Lung (tissue), 12 donors: ENCODE measurements around the gene PKP3. TPM values are rescaled to one million over a fixed set of nuclear protein-coding genes. Genes with fewer than 3 reads are reported as not detected.

Source experiments
- ATAC-seq: fragments of 200-7000 bp; cut with Tn5 transposase; one replicate; pipeline ENCODE4 v1.9.1; 2020; ENCODE audit warnings: moderate number of reproducible peaks; ENCODE audit not compliant: insufficient read depth, low FRiP score
- DNase-seq, 3 donors: peaks; one replicate each; pipeline ENCODE4 v3.0.0-alpha.2; 2013 to 2017
- H3K27ac ChIP-seq, 2 donors: one replicate each; pipeline ENCODE4 v1.5.1; 2013; ENCODE audit warnings: mild to moderate bottlenecking in 2 of 2, moderate library complexity in 2 of 2, control low read depth in 1 of 2, inconsistent platforms in 1 of 2, low read depth in 1 of 2, low read length in 1 of 2
- H3K27me3 ChIP-seq, 3 donors: one replicate each; pipeline ENCODE4 v1.5.1; 2013; ENCODE audit warnings: low read length in 2 of 3; ENCODE audit not compliant: control insufficient read depth in 3 of 3, insufficient read depth in 3 of 3
- H3K36me3 ChIP-seq, 4 donors: one replicate each; pipeline ENCODE4 v1.5.1; 2013; ENCODE audit warnings: low read length in 4 of 4, mild to moderate bottlenecking in 1 of 4, moderate library complexity in 1 of 4; ENCODE audit not compliant: control insufficient read depth in 4 of 4, insufficient read depth in 4 of 4
- H3K4me1 ChIP-seq, 5 donors: one replicate each; pipeline ENCODE4 v1.5.1; 2013; ENCODE audit warnings: low read length in 5 of 5, mild to moderate bottlenecking in 2 of 5, moderate library complexity in 1 of 5; ENCODE audit not compliant: control insufficient read depth in 5 of 5, insufficient read depth in 5 of 5
- H3K4me3 ChIP-seq: one replicate; pipeline ENCODE4 v1.5.1; 2013; ENCODE audit warnings: mild to moderate bottlenecking, control low read depth, moderate library complexity
- H3K9ac ChIP-seq, 2 donors: one replicate each; pipeline ENCODE4 v1.5.1; 2013; ENCODE audit warnings: low read length in 2 of 2, control low read depth in 1 of 2; ENCODE audit not compliant: insufficient read depth in 1 of 2
- H3K9me3 ChIP-seq, 4 donors: one replicate each; pipeline ENCODE4 v1.5.1; 2013; ENCODE audit warnings: low read length in 3 of 4, mild to moderate bottlenecking in 1 of 4, moderate library complexity in 1 of 4; ENCODE audit not compliant: control insufficient read depth in 4 of 4, insufficient read depth in 3 of 4
- WGBS, 2 donors: extraction: QIAGEN DNeasy Blood & Tissue Kit; methylation state at CpG; one replicate each; pipeline ENCODE4 v1.1.7; 2013; 5-methylcytosine and 5-hydroxymethylcytosine counted together
- polyA plus RNA-seq, 2 donors: library from polyadenylated mRNA; stranded (reverse); fragments of 200-250 nt; gene quantifications; one replicate each; pipeline ENCODE4 v1.2.1, GENCODE V29; 2013
- total RNA-seq, 2 donors: library from RNA; depleted of rRNA in 1 of 2; stranded (reverse); fragments of >200 nt in 1 of 2; gene quantifications; one replicate each; pipeline ENCODE4 v1.2.1, GENCODE V29; 2014 to 2021
- TF ChIP-seq, protein P1 (sequence below): IDR thresholded peaks from 2 replicates; pipeline ENCODE4 v1.5.1; 2012; ENCODE audit warnings: mild to moderate bottlenecking; ENCODE audit errors: control extremely low read depth, extremely low read depth
- donor health status: control.
- donor health status: control.
- donor health status: Bipolar disorder and iron deficiency.
- donor health status: healthy.
- donor health status: DM: yes; HTN: yes; CAD: no.

The PKP3 gene
- total and polyA plus RNA-seq, 4 donors = 15.7 to 63.1 (median 40.3) TPM

DNA sequence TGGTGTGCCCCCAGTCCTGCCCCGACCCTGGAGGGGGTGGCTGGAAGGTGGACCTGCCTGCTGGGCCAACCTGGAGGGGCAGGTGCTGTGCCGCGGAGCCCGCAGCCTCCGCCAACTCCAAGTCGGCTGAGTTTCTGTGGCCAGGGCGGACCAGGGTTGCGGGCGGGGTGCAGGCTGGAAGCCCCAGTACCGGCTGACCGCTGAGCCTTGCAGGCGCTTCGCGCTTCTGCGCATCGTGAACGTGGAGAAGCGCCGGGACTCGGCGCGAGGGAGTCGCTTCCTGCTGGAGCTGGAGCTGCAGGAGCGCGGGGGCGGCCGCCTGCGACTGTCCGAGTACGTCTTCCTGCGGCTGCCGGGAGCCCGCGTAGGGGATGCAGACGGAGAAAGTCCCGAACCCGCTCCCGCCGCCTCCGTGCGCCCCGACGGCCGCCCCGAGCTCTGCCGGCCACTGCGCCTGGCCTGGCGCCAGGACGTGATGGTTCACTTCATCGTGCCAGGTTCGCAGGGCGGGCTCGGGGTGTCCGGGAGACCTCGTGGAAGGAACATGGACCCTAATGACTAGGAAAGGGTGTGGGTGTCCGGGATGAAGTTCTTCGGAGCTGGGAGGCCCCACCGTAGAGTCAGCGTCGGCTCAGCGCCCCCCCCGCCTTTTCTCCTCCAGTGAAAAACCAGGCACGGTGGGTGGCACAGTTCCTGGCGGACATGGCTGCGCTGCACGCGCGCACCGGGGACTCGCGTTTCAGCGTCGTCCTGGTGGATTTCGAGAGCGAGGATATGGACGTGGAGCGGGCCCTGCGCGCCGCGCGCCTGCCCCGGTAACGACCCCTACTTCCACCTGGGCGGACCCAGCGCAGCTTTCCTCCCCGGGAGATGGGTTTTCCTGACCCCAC is 14.6 kb upstream of the PKP3 start:
- H3K9ac ChIP-seq = no peak overlapping the region
- no peak overlapping the region for H3K4me3 ChIP-seq
- DNase-seq (no peak), ATAC-seq (no peak)
- TF ChIP-seq, protein P1, sequence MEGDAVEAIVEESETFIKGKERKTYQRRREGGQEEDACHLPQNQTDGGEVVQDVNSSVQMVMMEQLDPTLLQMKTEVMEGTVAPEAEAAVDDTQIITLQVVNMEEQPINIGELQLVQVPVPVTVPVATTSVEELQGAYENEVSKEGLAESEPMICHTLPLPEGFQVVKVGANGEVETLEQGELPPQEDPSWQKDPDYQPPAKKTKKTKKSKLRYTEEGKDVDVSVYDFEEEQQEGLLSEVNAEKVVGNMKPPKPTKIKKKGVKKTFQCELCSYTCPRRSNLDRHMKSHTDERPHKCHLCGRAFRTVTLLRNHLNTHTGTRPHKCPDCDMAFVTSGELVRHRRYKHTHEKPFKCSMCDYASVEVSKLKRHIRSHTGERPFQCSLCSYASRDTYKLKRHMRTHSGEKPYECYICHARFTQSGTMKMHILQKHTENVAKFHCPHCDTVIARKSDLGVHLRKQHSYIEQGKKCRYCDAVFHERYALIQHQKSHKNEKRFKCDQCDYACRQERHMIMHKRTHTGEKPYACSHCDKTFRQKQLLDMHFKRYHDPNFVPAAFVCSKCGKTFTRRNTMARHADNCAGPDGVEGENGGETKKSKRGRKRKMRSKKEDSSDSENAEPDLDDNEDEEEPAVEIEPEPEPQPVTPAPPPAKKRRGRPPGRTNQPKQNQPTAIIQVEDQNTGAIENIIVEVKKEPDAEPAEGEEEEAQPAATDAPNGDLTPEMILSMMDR = no peak
- H3K27ac ChIP-seq = no peak overlapping the region
- no peaks in the 10 kb centered on the region for H3K27me3 ChIP-seq
- no peaks in the 10 kb centered on the region for H3K9me3 ChIP-seq
- no peaks in the 10 kb centered on the region for H3K4me1 ChIP-seq
- peaks cover 0 to 8% (median 0%) of the 10 kb centered on the region in 4 donors for H3K36me3 ChIP-seq
- WGBS, 2 donors = 93 to 95% methylated on average over 87 of the region's 87 CpGs

DNA sequence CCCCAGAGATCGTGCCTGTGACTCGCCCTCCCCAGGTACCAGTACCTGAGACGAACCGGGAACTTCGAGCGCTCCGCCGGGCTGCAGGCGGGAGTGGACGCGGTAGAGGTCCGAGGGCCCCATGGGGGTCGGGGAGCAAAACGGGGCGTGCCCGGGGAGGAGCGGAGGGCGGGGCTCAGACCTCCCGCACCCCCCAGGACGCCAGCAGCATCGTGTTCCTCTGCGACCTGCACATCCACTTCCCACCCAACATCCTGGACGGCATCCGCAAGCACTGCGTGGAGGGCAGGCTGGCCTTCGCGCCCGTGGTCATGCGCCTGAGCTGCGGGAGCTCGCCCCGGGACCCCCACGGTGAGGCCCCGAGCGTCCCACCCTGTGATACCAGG is 13.9 kb upstream of the PKP3 start:
- ATAC-seq (no peak), DNase-seq (no peak)
- 96 to 97% methylated on average over 30 to 35 of the region's 35 CpGs for WGBS, 2 donors
- peaks cover 0 to 8% (median 0%) of the 10 kb centered on the region in 4 donors for H3K36me3 ChIP-seq
- no peaks in the 10 kb centered on the region for H3K9me3 ChIP-seq
- no peaks in the 10 kb centered on the region for H3K27me3 ChIP-seq
- TF ChIP-seq, protein P1 = no peak
- H3K4me1 ChIP-seq = no peaks in the 10 kb centered on the region
- no peak overlapping the region for H3K4me3 ChIP-seq
- H3K27ac ChIP-seq = no peak overlapping the region
- no peak overlapping the region for H3K9ac ChIP-seq

DNA sequence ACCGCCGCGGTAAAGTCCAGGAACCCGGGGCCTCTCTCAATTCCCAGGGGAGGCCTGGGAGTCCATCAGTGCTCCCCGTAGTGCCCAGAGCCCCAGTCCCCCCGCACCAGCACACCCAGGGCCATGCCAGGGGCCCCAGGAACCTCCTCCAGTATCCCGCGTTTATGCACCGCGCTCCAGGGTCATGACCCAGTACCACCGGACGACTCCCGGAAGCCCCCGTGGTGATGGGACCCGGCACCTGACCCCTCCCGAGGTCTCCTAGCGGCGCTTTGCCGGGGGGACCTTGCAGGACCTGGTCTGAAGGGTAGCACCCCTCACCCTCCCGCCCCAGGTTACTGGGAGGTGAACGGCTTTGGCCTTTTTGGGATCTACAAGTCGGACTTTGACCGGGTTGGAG is 13.5 kb upstream of the PKP3 start:
- no peak for ATAC-seq
- no peak for DNase-seq
- no peaks in the 10 kb centered on the region for H3K27me3 ChIP-seq
- H3K36me3 ChIP-seq = peaks cover 0 to 8% (median 0%) of the 10 kb centered on the region in 4 donors
- no peaks in the 10 kb centered on the region for H3K9me3 ChIP-seq
- no peak overlapping the region for H3K4me3 ChIP-seq
- TF ChIP-seq, protein P1 = no peak
- 94 to 96% methylated on average over 21 to 23 of the region's 23 CpGs for WGBS, 2 donors
- H3K9ac ChIP-seq = no peak overlapping the region
- no peaks in the 10 kb centered on the region for H3K4me1 ChIP-seq
- no peak overlapping the region for H3K27ac ChIP-seq
